IMR-90 (cell line): ENCODE measurements around the gene KIF21A. TPM values are rescaled to one million over a fixed set of nuclear protein-coding genes. Genes with fewer than 3 reads are reported as not detected.

ENCODE experiments used
- ATAC-seq: fragments of 200-7000 bp; cut with Tn5 transposase; 2 replicates; pipeline ENCODE4 v1.9.1; 2020; ENCODE audit warnings: low read depth, mild to moderate bottlenecking, moderate library complexity
- BruUV-seq: library from RNA; stranded (reverse); fragments of 400-500 nt; replicated peaks from 2 replicates; lab custom pipeline; 2021; lab: Mats Ljungman, UMichigan
- CTCF ChIA-PET: fragments of 300-600 bp; formaldehyde crosslinking; extraction: SDS; loops from one replicate; lab custom pipeline; 2021; ENCODE audit warnings: antibody characterized with exemption; lab: Yijun Ruan, JAX
- POLR2A ChIA-PET: fragments of 300-600 bp; sonication (Branson Sonifier 250); formaldehyde crosslinking; loops from one replicate; lab custom pipeline; 2022; ENCODE audit warnings: antibody characterized with exemption; ENCODE audit not compliant: unreplicated experiment; lab: Charles Lee
- DNase-seq: peaks from one replicate; pipeline ENCODE4 v3.0.0; 2013
- H2AFZ ChIP-seq: replicated peaks from 2 replicates; pipeline ENCODE3; 2013; ENCODE audit warnings: low read length, mild to moderate bottlenecking; ENCODE audit not compliant: poor library complexity
- H2AK5ac ChIP-seq: 2 replicates; pipeline ENCODE4 v1.6.1; 2013; ENCODE audit warnings: low read depth, low read length, inconsistent platforms
- H2AK9ac ChIP-seq: replicated peaks from 2 replicates; pipeline ENCODE3; 2013; ENCODE audit warnings: mild to moderate bottlenecking, low read depth, low read length, moderate library complexity; ENCODE audit not compliant: poor library complexity
- H2BK120ac ChIP-seq: 2 replicates; pipeline ENCODE4 v1.6.1; 2013; ENCODE audit warnings: low read depth, low read length, inconsistent platforms
- H2BK15ac ChIP-seq: 3 replicates; pipeline ENCODE4 v1.6.1; 2013; ENCODE audit warnings: low read depth, low read length, inconsistent platforms
- H2BK20ac ChIP-seq: 2 replicates; pipeline ENCODE4 v1.6.1; 2013; ENCODE audit warnings: low read depth, mild to moderate bottlenecking, inconsistent platforms, low read length, moderate library complexity
- H2BK5ac ChIP-seq: 2 replicates; pipeline ENCODE4 v1.6.1; 2013; ENCODE audit warnings: mild to moderate bottlenecking, low read depth, low read length, inconsistent platforms; ENCODE audit not compliant: poor library complexity, severe bottlenecking
- H3K14ac ChIP-seq: replicated peaks from 2 replicates; pipeline ENCODE4 v1.6.1; 2013; ENCODE audit warnings: low read depth, low read length, inconsistent platforms
- H3K18ac ChIP-seq: 2 replicates; pipeline ENCODE4 v1.6.1; 2013; ENCODE audit warnings: low read depth, low read length, control low read depth
- H3K23ac ChIP-seq: 2 replicates; pipeline ENCODE4 v1.6.1; 2013; ENCODE audit warnings: low read depth, low read length, inconsistent platforms
- H3K27ac ChIP-seq: 2 replicates; pipeline ENCODE4 v1.5.1; 2013; ENCODE audit warnings: mild to moderate bottlenecking, control low read depth, low read length; ENCODE audit not compliant: insufficient read depth
- H3K27me3 ChIP-seq: 2 replicates; pipeline ENCODE4 v1.6.1; 2013; ENCODE audit warnings: low read length; ENCODE audit not compliant: control insufficient read depth, insufficient read depth
- H3K36me3 ChIP-seq: 2 replicates; pipeline ENCODE4 v1.6.1; 2013; ENCODE audit warnings: low read length, mixed read lengths; ENCODE audit not compliant: control insufficient read depth, insufficient read depth
- H3K4ac ChIP-seq: 2 replicates; pipeline ENCODE4 v1.6.1; 2013; ENCODE audit warnings: low read depth, low read length, inconsistent platforms
- H3K4me1 ChIP-seq: 2 replicates; pipeline ENCODE4 v1.6.1; 2013; ENCODE audit warnings: low read length, mixed read lengths; ENCODE audit not compliant: control insufficient read depth, insufficient read depth
- H3K4me2 ChIP-seq: 2 replicates; pipeline ENCODE4 v1.6.1; 2013; ENCODE audit warnings: low read depth, mild to moderate bottlenecking, control low read depth, low read length, moderate library complexity
- H3K4me3 ChIP-seq: 2 replicates; pipeline ENCODE4 v1.5.1; 2013; ENCODE audit warnings: low read depth, mild to moderate bottlenecking, control low read depth, low read length, moderate library complexity; ENCODE audit not compliant: insufficient read depth
- H3K56ac ChIP-seq: 2 replicates; pipeline ENCODE4 v1.6.1; 2013; ENCODE audit warnings: low read length, inconsistent platforms; ENCODE audit not compliant: insufficient read depth; ENCODE audit errors: extremely low read depth
- H3K79me1 ChIP-seq, 2 experiments: 2 replicates each; pipeline ENCODE4 v1.6.1; 2013; ENCODE audit warnings: low read length in 2 of 2, inconsistent platforms in 1 of 2, low read depth in 1 of 2
- H3K9ac ChIP-seq: 2 replicates; pipeline ENCODE4 v1.6.1; 2013; ENCODE audit warnings: low read depth, low read length, control low read depth
- H3K9me1 ChIP-seq: 2 replicates; pipeline ENCODE4 v1.6.1; 2013; ENCODE audit warnings: low read length, inconsistent platforms; ENCODE audit not compliant: insufficient read depth
- H3K9me3 ChIP-seq: 2 replicates; pipeline ENCODE4 v1.6.1; 2013; ENCODE audit warnings: low read length; ENCODE audit not compliant: control insufficient read depth, insufficient read depth
- H4K20me1 ChIP-seq: 2 replicates; pipeline ENCODE4 v1.6.1; 2013; ENCODE audit warnings: low read length, inconsistent platforms; ENCODE audit not compliant: insufficient read depth
- H4K5ac ChIP-seq: 2 replicates; pipeline ENCODE4 v1.6.1; 2013; ENCODE audit warnings: mild to moderate bottlenecking, low read depth, low read length, control low read depth
- H4K8ac ChIP-seq, 2 experiments: 2 replicates each; pipeline ENCODE4 v1.6.1; 2013; ENCODE audit warnings: low read depth in 2 of 2, low read length in 2 of 2, control low read depth in 1 of 2, inconsistent platforms in 1 of 2
- H4K91ac ChIP-seq: 2 replicates; pipeline ENCODE4 v1.6.1; 2013; ENCODE audit warnings: low read depth, low read length, inconsistent platforms; ENCODE audit not compliant: insufficient read depth
- BHLHE40 ChIP-seq: fragments of 150-350 bp; IDR thresholded peaks from 2 replicates; pipeline ENCODE4 v1.6.1; 2016; ENCODE audit warnings: mild to moderate bottlenecking, low read depth, low read length
- FOS ChIP-seq: fragments of 150-350 bp; IDR thresholded peaks from 2 replicates; pipeline ENCODE4 v1.6.1; 2016; ENCODE audit warnings: low read depth, low read length
- MAZ ChIP-seq: IDR thresholded peaks from 2 replicates; pipeline ENCODE4 v1.6.1; 2012; ENCODE audit warnings: low read depth, mild to moderate bottlenecking, low read length, improper control_type of control experiment, moderate library complexity, borderline replicate concordance
- NFE2L2 ChIP-seq: fragments of 150-350 bp; IDR thresholded peaks from 2 replicates; pipeline ENCODE4 v1.6.1; 2016; ENCODE audit warnings: low read depth, mild to moderate bottlenecking, low read length
- RAD21 ChIP-seq: IDR thresholded peaks from 2 replicates; pipeline ENCODE4 v1.6.1; 2012; ENCODE audit warnings: low read length, improper control_type of control experiment
- RFX5 ChIP-seq: IDR thresholded peaks from 2 replicates; pipeline ENCODE4 v1.8.0; 2012; ENCODE audit warnings: low read depth, mild to moderate bottlenecking, low read length, moderate library complexity
- SMC3 ChIP-seq: fragments of 150-350 bp; IDR thresholded peaks from 2 replicates; pipeline ENCODE4 v1.6.1; 2016; ENCODE audit warnings: low read depth, mild to moderate bottlenecking, antibody characterized with exemption, low read length, moderate library complexity
- WGBS, 2 experiments: methylation state at CpG; one replicate each; pipeline versions ENCODE4 v1.1.5 to v1.1.7; 2013; ENCODE audit warnings: missing lambda C conversion rate in 2 of 2; ENCODE audit not compliant: insufficient read length in 1 of 2; ENCODE audit errors: extremely low coverage in 2 of 2; 5-methylcytosine and 5-hydroxymethylcytosine counted together
- dilution Hi-C: fragments of 300-500 bp; cut with HindIII; formaldehyde crosslinking; loops from one replicate; pipeline ENCODE4 v1.14.3; 2018; ENCODE audit warnings: low sequenced_read_pairs; ENCODE audit not compliant: unreplicated experiment
- in situ Hi-C: fragments of 300-500 bp; cut with MboI; formaldehyde crosslinking; loops from 3 replicates; pipeline ENCODE4 v1.14.3; 2019; ENCODE audit warnings: low sequenced_read_pairs, inconsistent platforms, mixed read lengths
- intact Hi-C: fragments of 100-400 bp; cut with micrococcal nuclease; formaldehyde crosslinking; loops from 2 replicates; pipeline ENCODE4 v1.10.0; 2022
- polyA plus RNA-seq, 3 experiments: library from polyadenylated mRNA; depleted of rRNA; stranded (reverse); fragments of >200 nt; gene quantifications; 2 replicates each; pipeline ENCODE4 v1.2.3, GENCODE V29; 2012; ENCODE audit warnings: low replicate concordance in 1 of 3
- total RNA-seq: library from RNA; depleted of rRNA; stranded (reverse); fragments of >200 nt; gene quantifications from 2 replicates; pipeline ENCODE4 v1.2.3, GENCODE V29; 2012

KIF21A gene
- total and polyA plus RNA-seq, 2 of the 4 experiments (the other 2 are of a cell fraction), result 0.38 to 1.1 TPM

- Histone ChIP-seq H4K5ac (no peak overlapping the region), H3K4me2 (no peak overlapping the region), H3K27me3 (no peaks in the 10 kb centered on the region), H3K4ac (no peak overlapping the region), H3K56ac (no peak overlapping the region), H3K9ac (no peak overlapping the region), H3K79me1 (no peaks in the 10 kb centered on the region), H3K18ac (no peak overlapping the region), H3K4me3 (no peak overlapping the region), H4K8ac (no peak overlapping the region), H2BK120ac (no peak overlapping the region), H2BK5ac (no peak overlapping the region), H3K36me3 (no peaks in the 10 kb centered on the region), H3K9me1 (no peaks in the 10 kb centered on the region), H4K91ac (no peak overlapping the region), H4K20me1 (no peaks in the 10 kb centered on the region), H3K14ac (no peak overlapping the region), H2AK9ac (no peak overlapping the region), H2BK20ac (no peak overlapping the region), H2AK5ac (no peak overlapping the region), H3K23ac (no peak overlapping the region), H2AFZ (no peak overlapping the region), H2BK15ac (no peak overlapping the region), H3K4me1 (no peaks in the 10 kb centered on the region), H3K9me3 (no peaks in the 10 kb centered on the region; the same call in 1 of the 2 replicates), H3K27ac (no peak overlapping the region)
- TF ChIP-seq BHLHE40, result no peak
- no peak for TF ChIP-seq SMC3
- TF ChIP-seq MAZ, result no peak
- TF ChIP-seq FOS, result no peak
- TF ChIP-seq RAD21, result no peak
- no peak for TF ChIP-seq RFX5
- no peak for TF ChIP-seq NFE2L2
- in situ Hi-C loops, result no loop called here
- BruUV-seq, result no TSS peak
- CTCF ChIA-PET, result no interaction called here
- POLR2A ChIA-PET, result no interaction called here
- WGBS, 2 experiments, result 60% methylated on average over 1 of the region's 2 CpGs; no CpG with 5 or more reads in 1 of the 2 experiments
- DNase-seq (no peak), ATAC-seq (no peak)
- intact Hi-C loops, result no loop called here
- dilution Hi-C loops, result no loop called here
Measured at GRCh38 chr12:39393179-39393578, 49.7 kb downstream of the KIF21A start.
